ENCODE data around the gene ASCC1. TPM values are rescaled to one million over a fixed set of nuclear protein-coding genes. Genes with fewer than 3 reads are reported as not detected.
"Not testable (repeated sequence)": the region's sequence is repeated elsewhere in the genome, so short reads cannot be mapped to it uniquely, and the experiment has no call there.

Gene ASCC1
- polyA plus RNA-seq, 1 donor from 2014 or later, result 24.8 TPM

GRCh38 chr10:72146559-72147323, 69.3 kb downstream of the ASCC1 start:
- H3K27me3 Mint-ChIP-seq, result no peaks in the 10 kb centered on the region
- H3K4me1 Mint-ChIP-seq, result no peaks in the 10 kb centered on the region
- H3K27ac Mint-ChIP-seq, result no peak overlapping the region
- H3K4me3 Mint-ChIP-seq, result no peak overlapping the region
- peaks cover 11% of the 10 kb centered on the region for H3K36me3 Mint-ChIP-seq
- H3K9me3 Mint-ChIP-seq, result no peaks in the 10 kb centered on the region

GRCh38 chr10:72146071-72146470, 70.0 kb downstream of the ASCC1 start:
- Mint-ChIP-seq H3K27me3 (no peaks in the 10 kb centered on the region), H3K27ac (no peak overlapping the region), H3K4me1 (no peaks in the 10 kb centered on the region), H3K36me3 (peaks cover 9% of the 10 kb centered on the region), H3K4me3 (no peak overlapping the region), H3K9me3 (no peaks in the 10 kb centered on the region)

GRCh38 chr10:72145657-72146056, 70.4 kb downstream of the ASCC1 start:
- no peaks in the 10 kb centered on the region for H3K27me3 Mint-ChIP-seq
- H3K9me3 Mint-ChIP-seq, result no peaks in the 10 kb centered on the region
- peaks cover 6% of the 10 kb centered on the region for H3K36me3 Mint-ChIP-seq
- H3K27ac Mint-ChIP-seq, result no peak overlapping the region
- H3K4me3 Mint-ChIP-seq, result no peak overlapping the region
- peaks cover 0 to 1% (median 0%) of the 10 kb centered on the region in 3 donors for H3K4me1 Mint-ChIP-seq

GRCh38 chr10:72140850-72141249, 75.2 kb downstream of the ASCC1 start:
- Mint-ChIP-seq H3K27me3 (no peaks in the 10 kb centered on the region), H3K9me3 (no peaks in the 10 kb centered on the region), H3K4me3 (no peak overlapping the region), H3K27ac (no peak overlapping the region), H3K4me1 (peaks cover 0 to 1% (median 0%) of the 10 kb centered on the region in 3 donors), H3K36me3 (peaks cover 1% of the 10 kb centered on the region)

DNA sequence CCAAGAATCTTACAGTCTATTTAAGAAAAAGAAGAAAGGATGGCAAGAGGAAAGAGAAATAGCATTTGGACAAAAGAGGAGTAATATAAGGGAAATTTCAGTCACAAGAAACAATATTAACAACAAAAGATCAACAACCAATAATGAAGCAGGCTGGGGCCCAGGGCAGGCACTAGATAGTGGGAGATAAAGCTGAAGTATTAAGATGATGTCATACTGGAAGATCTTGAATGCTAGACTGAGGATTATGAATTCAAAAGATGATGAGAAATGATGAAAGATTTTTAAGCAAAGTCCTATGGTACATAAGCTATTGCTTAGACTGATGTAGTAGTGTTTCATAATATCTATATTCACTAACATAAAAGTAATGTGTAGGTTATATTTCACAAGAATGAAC, 75.9 kb downstream of the ASCC1 start:
- H3K27ac Mint-ChIP-seq, result no peak overlapping the region
- H3K4me3 Mint-ChIP-seq, result no peak overlapping the region
- H3K4me1 Mint-ChIP-seq, result peaks cover 5 to 7% (median 6%) of the 10 kb centered on the region in 3 donors
- no peaks in the 10 kb centered on the region for H3K9me3 Mint-ChIP-seq
- peaks cover 3% of the 10 kb centered on the region for H3K36me3 Mint-ChIP-seq
- no peaks in the 10 kb centered on the region for H3K27me3 Mint-ChIP-seq

GRCh38 chr10:72137583-72137982, 78.5 kb downstream of the ASCC1 start:
- no peak overlapping the region for H3K4me3 Mint-ChIP-seq
- no peak overlapping the region for H3K27ac Mint-ChIP-seq
- H3K4me1 Mint-ChIP-seq, result peaks cover 15 to 19% (median 16%) of the 10 kb centered on the region in 3 donors
- no peaks in the 10 kb centered on the region for H3K27me3 Mint-ChIP-seq
- H3K9me3 Mint-ChIP-seq, result no peaks in the 10 kb centered on the region
- H3K36me3 Mint-ChIP-seq, result peaks cover 3% of the 10 kb centered on the region

DNA sequence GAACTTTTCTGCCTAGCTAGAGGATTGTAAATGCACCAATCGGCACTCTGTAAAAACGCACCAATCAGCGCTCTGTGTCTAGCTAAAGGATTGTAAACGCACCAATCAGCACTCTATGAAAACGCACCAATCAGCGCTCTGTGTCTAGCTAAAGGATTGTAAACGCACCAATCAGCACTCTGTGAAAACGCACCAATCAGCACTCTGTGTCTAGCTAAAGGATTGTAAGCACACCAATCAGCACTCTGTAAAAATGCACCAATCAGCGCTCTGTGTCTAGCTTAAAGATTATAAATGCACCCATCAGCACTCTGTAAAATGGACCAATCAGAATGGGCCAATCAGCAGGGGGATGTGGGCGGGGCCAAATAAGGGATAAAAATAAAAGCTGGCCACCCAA, 79.9 kb downstream of the ASCC1 start:
- H3K36me3 Mint-ChIP-seq, H3K27me3 Mint-ChIP-seq, H3K9me3 Mint-ChIP-seq, H3K4me3 Mint-ChIP-seq: not testable (repeated sequence)
- Mint-ChIP-seq H3K27ac (peak overlapping the region in 1 of 3 donors; percentile 81), H3K4me1 (peaks cover 20 to 27% (median 21%) of the 10 kb centered on the region in 3 donors)

DNA sequence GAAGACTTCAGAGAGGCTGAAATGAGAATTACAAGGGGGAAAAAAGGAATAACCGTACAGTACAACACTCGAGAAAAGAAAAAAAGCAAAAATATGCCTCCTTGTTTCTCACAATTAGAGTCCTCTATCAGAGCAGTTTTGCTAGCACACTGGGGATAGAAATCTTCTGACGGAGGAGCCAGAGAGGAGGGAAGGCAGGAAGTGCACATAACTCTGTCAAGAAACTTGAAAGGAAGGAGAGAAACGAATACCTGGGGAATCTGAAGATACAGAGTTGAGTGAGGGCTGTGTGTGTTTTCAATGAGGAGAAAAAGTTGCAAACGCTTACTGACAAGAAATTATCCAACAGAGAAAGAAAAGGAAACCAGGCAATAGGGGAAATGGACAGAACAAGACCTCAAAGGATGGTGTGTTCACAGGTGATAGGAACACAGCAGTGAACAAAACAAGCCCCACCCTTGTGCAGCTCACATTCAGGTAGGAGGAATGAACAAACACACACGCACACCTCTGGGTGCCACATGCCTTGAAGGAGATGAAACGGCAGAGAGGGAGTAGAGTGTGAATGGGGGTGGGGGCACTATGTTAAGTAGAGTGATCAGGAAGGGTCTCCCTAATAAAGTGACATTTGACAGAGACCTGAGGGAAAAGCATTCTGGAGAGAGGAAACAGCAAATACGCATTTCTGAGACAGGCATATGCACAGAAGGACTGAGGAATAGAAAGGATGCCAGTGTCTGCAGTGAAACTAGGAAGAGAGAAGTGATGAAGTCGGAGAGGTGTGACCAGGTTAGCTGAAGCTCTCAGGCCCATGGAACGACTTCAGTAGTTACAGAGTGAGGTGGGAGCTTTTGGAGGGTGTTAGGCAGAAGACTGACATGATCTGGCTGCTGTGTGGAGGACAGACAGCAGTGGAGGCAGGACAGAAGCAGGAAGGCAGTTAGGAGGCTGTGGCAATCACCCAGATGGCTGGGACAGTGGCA, 81.0 kb downstream of the ASCC1 start:
- peaks cover 2% of the 10 kb centered on the region for H3K36me3 Mint-ChIP-seq
- H3K4me3 Mint-ChIP-seq, result peak overlapping the region in 1 of 4 donors; percentile 5
- H3K4me1 Mint-ChIP-seq, result peaks cover 20 to 27% (median 20%) of the 10 kb centered on the region in 3 donors

DNA sequence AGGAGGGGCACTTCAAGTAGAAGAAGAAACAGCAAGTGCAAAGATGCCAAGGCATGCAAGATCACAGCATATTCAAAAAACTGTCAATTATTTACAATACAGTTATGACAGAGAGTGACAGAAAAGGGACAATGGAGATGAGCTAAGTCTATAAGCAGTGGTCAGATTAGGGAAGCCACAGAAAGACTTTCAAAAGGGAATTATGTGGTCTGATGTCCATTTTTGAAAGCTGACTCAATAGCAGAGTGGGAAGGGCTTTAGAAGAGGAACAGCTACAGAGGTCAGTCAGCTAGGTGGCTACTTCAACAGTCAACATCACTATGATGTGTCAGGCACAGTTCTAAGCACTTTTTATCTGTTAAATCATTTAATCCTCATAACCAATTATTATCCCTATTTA, 82.6 kb downstream of the ASCC1 start:
- H3K4me3 Mint-ChIP-seq, result no peak overlapping the region
- H3K27ac Mint-ChIP-seq, result no peak overlapping the region
- H3K4me1 Mint-ChIP-seq, result peaks cover 20 to 27% (median 20%) of the 10 kb centered on the region in 3 donors
- peaks cover 3% of the 10 kb centered on the region for H3K36me3 Mint-ChIP-seq
- H3K9me3 Mint-ChIP-seq, result no peaks in the 10 kb centered on the region
- no peaks in the 10 kb centered on the region for H3K27me3 Mint-ChIP-seq

More for the DNA sequence above, 81.0 kb downstream of the ASCC1 start:
- Mint-ChIP-seq H3K27ac (peak overlapping the region in 2 of 3 donors; percentile 81 to 83), H3K9me3 (no peaks in the 10 kb centered on the region), H3K27me3 (no peaks in the 10 kb centered on the region)

DNA sequence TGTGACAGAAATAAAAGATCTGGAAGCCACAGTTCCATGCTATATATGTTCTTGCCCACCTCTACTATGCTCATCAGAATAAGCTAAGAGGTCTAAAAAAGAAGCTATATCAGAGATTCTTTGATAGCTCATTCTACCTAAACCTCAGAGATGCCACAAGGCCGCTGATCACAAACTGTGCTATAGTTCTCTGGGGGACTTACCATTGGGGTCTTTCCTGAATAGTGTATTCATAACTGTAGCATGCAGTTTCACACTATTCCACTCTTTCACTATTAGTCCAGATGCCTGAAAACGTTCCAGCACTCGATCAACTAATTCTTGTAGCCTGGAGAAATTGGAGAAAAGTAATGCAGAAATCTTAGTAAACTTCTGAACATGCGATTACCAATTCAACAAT, 83.2 kb downstream of the ASCC1 start:
- H3K4me1 Mint-ChIP-seq, result peaks cover 20 to 27% (median 20%) of the 10 kb centered on the region in 3 donors
- H3K9me3 Mint-ChIP-seq, result no peaks in the 10 kb centered on the region
- H3K36me3 Mint-ChIP-seq, result peaks cover 3% of the 10 kb centered on the region
- H3K27me3 Mint-ChIP-seq, result no peaks in the 10 kb centered on the region
- H3K4me3 Mint-ChIP-seq, result no peak overlapping the region
- H3K27ac Mint-ChIP-seq, result peak overlapping the region in 1 of 3 donors; percentile 36

DNA sequence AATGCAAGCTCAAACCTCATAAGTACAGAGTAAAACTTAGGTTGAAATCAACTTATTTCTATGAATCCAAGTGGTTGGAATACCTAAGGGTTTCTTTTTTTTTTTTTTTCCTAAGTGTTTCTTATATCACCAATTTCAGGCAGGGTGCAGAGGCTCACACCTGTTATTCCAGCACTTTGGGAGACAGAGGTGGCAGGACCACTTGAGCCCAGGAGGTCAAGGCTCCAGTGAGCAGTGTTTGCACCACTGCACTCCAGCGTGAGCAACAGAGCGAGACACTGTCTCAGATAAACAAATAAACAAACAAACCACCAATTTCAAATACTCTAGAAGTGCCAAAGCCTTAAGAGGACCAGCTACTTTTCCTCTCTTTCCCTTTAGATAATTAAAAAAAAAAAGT, 88.5 kb downstream of the ASCC1 start:
- peaks cover 4% of the 10 kb centered on the region for H3K36me3 Mint-ChIP-seq
- H3K9me3 Mint-ChIP-seq, result no peaks in the 10 kb centered on the region
- no peak overlapping the region for H3K4me3 Mint-ChIP-seq
- no peaks in the 10 kb centered on the region for H3K27me3 Mint-ChIP-seq
- H3K4me1 Mint-ChIP-seq, result peaks cover 5 to 10% (median 8%) of the 10 kb centered on the region in 3 donors
- no peak overlapping the region for H3K27ac Mint-ChIP-seq

GRCh38 chr10:72126872-72127232, 89.2 kb downstream of the ASCC1 start:
- Mint-ChIP-seq H3K9me3 (no peaks in the 10 kb centered on the region), H3K27me3 (no peaks in the 10 kb centered on the region), H3K36me3 (peaks cover 4% of the 10 kb centered on the region), H3K27ac (no peak overlapping the region), H3K4me3 (no peak overlapping the region), H3K4me1 (peaks cover 1 to 6% (median 2%) of the 10 kb centered on the region in 3 donors)

DNA sequence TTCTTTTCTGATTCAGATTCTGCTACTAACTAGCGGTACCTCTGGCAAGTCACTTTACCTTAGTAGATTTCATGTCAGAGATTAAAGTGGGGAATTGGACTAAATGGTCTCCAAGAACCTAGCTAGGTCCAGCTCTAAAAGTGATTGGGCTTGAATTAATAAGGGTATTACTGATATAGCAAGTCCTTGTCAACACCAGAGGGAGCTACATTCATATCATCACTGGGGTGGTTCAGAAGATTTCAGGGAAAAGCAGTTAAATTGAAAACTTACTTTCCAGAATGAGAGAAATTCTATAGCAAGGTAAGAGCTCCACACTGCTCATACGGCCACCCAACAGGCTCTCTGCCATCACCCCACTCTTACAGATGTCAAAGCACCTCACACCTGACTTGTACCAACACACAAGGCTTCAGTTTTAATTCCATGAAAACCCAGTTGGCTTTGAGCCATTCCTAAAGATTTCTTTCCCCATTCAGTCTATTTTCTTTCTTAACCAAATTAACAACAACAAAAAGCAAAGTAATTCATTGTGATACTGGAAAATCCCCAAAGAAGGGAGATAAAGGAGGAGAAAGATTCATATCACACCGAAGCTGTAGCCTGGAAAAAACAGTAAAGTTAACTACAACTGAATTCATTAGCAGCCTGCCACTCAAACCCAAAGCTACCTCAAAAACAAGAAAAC, 89.7 kb downstream of the ASCC1 start:
- H3K27me3 Mint-ChIP-seq, result no peaks in the 10 kb centered on the region
- H3K27ac Mint-ChIP-seq, result no peak overlapping the region
- peaks cover 0 to 6% (median 0%) of the 10 kb centered on the region in 3 donors for H3K4me1 Mint-ChIP-seq
- H3K36me3 Mint-ChIP-seq, result peaks cover 9% of the 10 kb centered on the region
- H3K9me3 Mint-ChIP-seq, result no peaks in the 10 kb centered on the region
- no peak overlapping the region for H3K4me3 Mint-ChIP-seq

DNA sequence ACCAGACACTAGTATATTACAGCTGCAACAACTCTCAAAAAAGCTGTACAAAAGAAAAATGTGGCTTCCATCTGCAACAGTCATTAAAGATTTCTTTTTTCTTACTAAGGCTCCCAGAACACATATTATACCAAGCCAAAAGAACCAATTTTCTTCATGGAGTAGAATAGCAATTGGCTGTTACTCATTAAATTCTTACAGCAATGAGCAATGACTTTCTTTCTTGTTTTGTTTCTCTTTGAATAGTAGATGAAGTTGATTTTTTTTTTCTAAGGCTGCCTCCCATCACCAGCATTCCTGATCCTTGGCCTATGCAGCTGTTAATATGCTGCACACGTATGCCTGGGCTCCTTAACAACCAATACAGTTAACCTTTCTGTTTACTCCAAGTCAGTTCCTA, 91.1 kb downstream of the ASCC1 start:
- Mint-ChIP-seq H3K4me3 (no peak overlapping the region), H3K9me3 (no peaks in the 10 kb centered on the region), H3K4me1 (peaks cover 0 to 6% (median 0%) of the 10 kb centered on the region in 3 donors), H3K36me3 (peaks cover 10% of the 10 kb centered on the region), H3K27me3 (no peaks in the 10 kb centered on the region), H3K27ac (no peak overlapping the region)

DNA sequence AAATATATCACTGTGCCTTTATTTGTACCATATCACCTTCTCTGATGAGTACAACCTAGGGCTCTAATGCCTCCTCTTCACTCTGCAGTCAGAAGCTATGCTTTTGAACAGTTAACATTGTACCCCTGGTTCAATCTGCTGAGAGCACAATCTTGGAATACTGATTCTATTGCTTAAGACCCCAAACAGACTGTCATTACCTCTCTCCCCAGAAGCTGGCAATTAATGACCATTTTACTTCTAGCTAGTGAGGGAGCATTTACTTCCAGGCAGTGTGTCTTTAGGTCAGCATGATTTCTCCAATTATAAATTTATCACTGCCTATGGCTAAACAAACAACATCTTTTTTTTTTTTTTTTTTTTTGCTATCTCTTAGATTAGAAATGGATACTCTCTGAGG, 91.7 kb downstream of the ASCC1 start:
- no peak overlapping the region for H3K27ac Mint-ChIP-seq
- H3K36me3 Mint-ChIP-seq, result peaks cover 11% of the 10 kb centered on the region
- H3K4me1 Mint-ChIP-seq, result peaks cover 0 to 6% (median 0%) of the 10 kb centered on the region in 3 donors
- no peaks in the 10 kb centered on the region for H3K27me3 Mint-ChIP-seq
- H3K9me3 Mint-ChIP-seq, result no peaks in the 10 kb centered on the region
- no peak overlapping the region for H3K4me3 Mint-ChIP-seq
